ENCODE data around the gene ADAMTS6. TPM values are rescaled to one million over a fixed set of nuclear protein-coding genes. Genes with fewer than 3 reads are reported as not detected.

The ADAMTS6 gene
- total RNA-seq, 1 donor from 2014 or later: 7.1 TPM

- no peak for DNase-seq (ENCODE audit: low read depth, low spot score)
- no peak for TF ChIP-seq CTCF (conservative IDR thresholded peaks at IDR 0.05)
- Mint-ChIP-seq H3K9me3 (no peaks in the 10 kb centered on the region), H3K4me1 (peaks cover 14% of the 10 kb centered on the region), H3K36me3 (ENCODE audit: low read depth) (peaks cover 5% of the 10 kb centered on the region), H3K27ac (ENCODE audit: unreplicated experiment) (no peak overlapping the region), H3K27me3 (ENCODE audit: low read depth) (no peaks in the 10 kb centered on the region), H3K4me3 (no peak overlapping the region)
These were observed 276.8 kb downstream of the ADAMTS6 start for GRCh38 chr5:65204966-65205365.

- Mint-ChIP-seq H3K27me3 (ENCODE audit: low read depth) (no peaks in the 10 kb centered on the region), H3K27ac (ENCODE audit: unreplicated experiment) (no peak overlapping the region), H3K4me3 (no peak overlapping the region), H3K9me3 (no peaks in the 10 kb centered on the region), H3K36me3 (ENCODE audit: low read depth) (no peaks in the 10 kb centered on the region), H3K4me1 (peaks cover 14% of the 10 kb centered on the region)
- no peak for TF ChIP-seq CTCF (conservative IDR thresholded peaks at IDR 0.05)
- DNase-seq (ENCODE audit: low read depth, low spot score): no peak
These were observed 278.0 kb downstream of the ADAMTS6 start for GRCh38 chr5:65203746-65204145.

DNA sequence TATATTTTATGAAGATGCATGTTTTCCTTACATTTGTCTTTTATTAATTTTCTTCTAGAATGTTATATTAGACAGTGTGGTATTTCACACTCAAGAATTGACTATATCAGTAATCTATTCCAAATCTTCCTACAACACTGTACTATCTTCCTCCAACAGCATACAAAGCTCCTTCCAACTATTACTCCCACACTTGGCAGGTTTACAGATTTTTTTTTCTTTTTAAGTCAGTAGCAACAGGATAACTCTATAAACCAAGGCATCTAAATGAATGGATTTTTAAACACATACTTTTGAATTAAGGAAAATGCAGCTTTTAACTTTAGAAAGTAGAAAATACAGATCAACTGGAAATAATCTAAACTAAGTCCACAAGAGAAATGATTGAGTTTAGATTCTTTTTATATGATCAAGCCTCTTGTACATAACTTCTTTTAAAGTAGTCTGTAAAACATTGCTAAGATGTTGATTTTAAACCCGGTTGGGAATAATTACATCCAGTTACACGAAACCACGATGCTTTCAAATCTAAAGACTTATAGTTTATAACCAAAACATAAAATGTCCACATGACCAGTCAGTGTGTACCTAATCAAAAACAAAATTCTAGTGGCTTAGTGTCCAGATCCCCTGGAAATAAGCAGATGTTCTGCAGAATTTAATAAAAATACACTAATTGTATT is 281.6 kb downstream of the ADAMTS6 start:
- no peak for TF ChIP-seq CTCF (conservative IDR thresholded peaks at IDR 0.05)
- no peak overlapping the region for H3K4me3 Mint-ChIP-seq
- H3K4me1 Mint-ChIP-seq: peaks cover 7% of the 10 kb centered on the region
- H3K27ac Mint-ChIP-seq (ENCODE audit: unreplicated experiment): no peak overlapping the region
- no peaks in the 10 kb centered on the region for H3K36me3 Mint-ChIP-seq (ENCODE audit: low read depth)
- DNase-seq (ENCODE audit: low read depth, low spot score): no peak
- no peaks in the 10 kb centered on the region for H3K9me3 Mint-ChIP-seq
- no peaks in the 10 kb centered on the region for H3K27me3 Mint-ChIP-seq (ENCODE audit: low read depth)

- no peaks in the 10 kb centered on the region for H3K36me3 Mint-ChIP-seq (ENCODE audit: low read depth)
- H3K27ac Mint-ChIP-seq (ENCODE audit: unreplicated experiment): no peak overlapping the region
- H3K27me3 Mint-ChIP-seq (ENCODE audit: low read depth): no peaks in the 10 kb centered on the region
- H3K9me3 Mint-ChIP-seq: no peaks in the 10 kb centered on the region
- H3K4me3 Mint-ChIP-seq: no peak overlapping the region
- H3K4me1 Mint-ChIP-seq: no peaks in the 10 kb centered on the region
- DNase-seq (ENCODE audit: low read depth, low spot score): no peak
- no peak for TF ChIP-seq CTCF (conservative IDR thresholded peaks at IDR 0.05)
These were observed 283.1 kb downstream of the ADAMTS6 start for GRCh38 chr5:65198456-65199120.

- no peak for DNase-seq (ENCODE audit: low read depth, low spot score)
- Mint-ChIP-seq H3K27me3 (ENCODE audit: low read depth) (no peaks in the 10 kb centered on the region), H3K36me3 (ENCODE audit: low read depth) (no peaks in the 10 kb centered on the region), H3K27ac (ENCODE audit: unreplicated experiment) (no peak overlapping the region), H3K9me3 (no peaks in the 10 kb centered on the region), H3K4me3 (no peak overlapping the region), H3K4me1 (no peaks in the 10 kb centered on the region)
- no peak for TF ChIP-seq CTCF (conservative IDR thresholded peaks at IDR 0.05)
These were observed 283.9 kb downstream of the ADAMTS6 start for GRCh38 chr5:65197531-65198455.

All from neural crest cell (in vitro differentiated cells).